Tibial artery (tissue), 4 donors: Measurements from ENCODE around the gene MTNR1B.

Experiments
- DNase-seq, 2 donors: peaks; one replicate each; pipeline ENCODE4 v3.0.0-alpha.2; 2019
- H3K27ac ChIP-seq, 2 donors: fragments of 200-600 bp; sonication (generic) in 1 of 2; 1 replicate in 1 of 2; 2 replicates in 1 of 2; pipeline ENCODE4 v1.5.1; 2018 to 2019; ENCODE audit warnings: mild to moderate bottlenecking in 1 of 2
- H3K27me3 ChIP-seq, 2 donors: fragments of 200-600 bp; sonication (generic) in 1 of 2; one replicate each; pipeline versions ENCODE4 v1.5.1 to v1.6.0; 2016 to 2019
- H3K36me3 ChIP-seq, 3 donors: fragments of 200-600 bp; sonication (generic) in 2 of 3; one replicate each; pipeline ENCODE4 v1.5.1; 2016 to 2019; ENCODE audit warnings: mild to moderate bottlenecking in 2 of 3
- H3K4me1 ChIP-seq, 4 donors: fragments of 200-600 bp; sonication (generic) in 2 of 4; 1 replicate in 3 of 4; 2 replicates in 1 of 4; pipeline ENCODE4 v1.5.1; 2016 to 2019
- H3K4me3 ChIP-seq, 2 donors: fragments of 200-600 bp; sonication (generic) in 1 of 2; 1 replicate in 1 of 2; 2 replicates in 1 of 2; pipeline ENCODE4 v1.5.1; 2018 to 2019; ENCODE audit warnings: mild to moderate bottlenecking in 2 of 2
- H3K9me3 ChIP-seq, 3 donors: fragments of 200-600 bp; sonication (generic) in 1 of 3; one replicate each; pipeline ENCODE4 v1.5.1; 2016 to 2019
- intact Hi-C: fragments of 100-400 bp; cut with DNase I; formaldehyde crosslinking; loops from one replicate; pipeline ENCODE4 v1.15.0; 2023; ENCODE audit warnings: low total_unique reads
- TF ChIP-seq, protein P1 (sequence below), 2 experiments: fragments of 200-600 bp in 1 of 2; fragments of 450-650 bp in 1 of 2; IDR thresholded peaks; one replicate each; pipeline ENCODE4 v1.5.1; 2017 to 2019; ENCODE audit warnings: antibody characterized with exemption in 2 of 2, mild to moderate bottlenecking in 1 of 2, moderate library complexity in 1 of 2

Gene MTNR1B

DNA sequence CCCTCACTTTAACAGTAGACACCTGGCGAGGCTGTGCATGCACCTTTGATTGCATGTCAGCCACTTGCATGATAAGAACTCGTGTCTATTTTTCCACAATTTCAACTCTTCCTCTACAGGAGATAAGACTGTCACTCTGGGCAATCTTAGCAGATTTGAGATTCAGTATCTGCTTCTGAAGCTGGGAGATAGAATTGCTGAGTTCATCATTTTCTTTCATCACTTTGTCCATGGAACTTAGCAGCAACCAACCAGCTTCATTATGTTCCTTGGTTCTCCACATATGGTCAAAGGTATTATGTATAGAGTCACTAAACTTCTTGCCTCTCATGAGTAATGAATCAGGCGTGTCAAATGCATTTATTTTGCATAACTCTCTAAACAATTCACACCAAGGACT, 17.1 kb downstream of the MTNR1B start:
- Histone ChIP-seq H3K27ac (no peak overlapping the region), H3K4me3 (no peak overlapping the region), H3K4me1 (no peaks in the 10 kb centered on the region), H3K9me3 (peaks cover 0 to 13% (median 0%) of the 10 kb centered on the region in 3 donors), H3K27me3 (no peaks in the 10 kb centered on the region), H3K36me3 (no peaks in the 10 kb centered on the region)
- intact Hi-C loops: no loop called here
- TF ChIP-seq, protein P1, sequence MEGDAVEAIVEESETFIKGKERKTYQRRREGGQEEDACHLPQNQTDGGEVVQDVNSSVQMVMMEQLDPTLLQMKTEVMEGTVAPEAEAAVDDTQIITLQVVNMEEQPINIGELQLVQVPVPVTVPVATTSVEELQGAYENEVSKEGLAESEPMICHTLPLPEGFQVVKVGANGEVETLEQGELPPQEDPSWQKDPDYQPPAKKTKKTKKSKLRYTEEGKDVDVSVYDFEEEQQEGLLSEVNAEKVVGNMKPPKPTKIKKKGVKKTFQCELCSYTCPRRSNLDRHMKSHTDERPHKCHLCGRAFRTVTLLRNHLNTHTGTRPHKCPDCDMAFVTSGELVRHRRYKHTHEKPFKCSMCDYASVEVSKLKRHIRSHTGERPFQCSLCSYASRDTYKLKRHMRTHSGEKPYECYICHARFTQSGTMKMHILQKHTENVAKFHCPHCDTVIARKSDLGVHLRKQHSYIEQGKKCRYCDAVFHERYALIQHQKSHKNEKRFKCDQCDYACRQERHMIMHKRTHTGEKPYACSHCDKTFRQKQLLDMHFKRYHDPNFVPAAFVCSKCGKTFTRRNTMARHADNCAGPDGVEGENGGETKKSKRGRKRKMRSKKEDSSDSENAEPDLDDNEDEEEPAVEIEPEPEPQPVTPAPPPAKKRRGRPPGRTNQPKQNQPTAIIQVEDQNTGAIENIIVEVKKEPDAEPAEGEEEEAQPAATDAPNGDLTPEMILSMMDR (IDR thresholded peaks at IDR 0.05): no peak
- no peak for DNase-seq

DNA sequence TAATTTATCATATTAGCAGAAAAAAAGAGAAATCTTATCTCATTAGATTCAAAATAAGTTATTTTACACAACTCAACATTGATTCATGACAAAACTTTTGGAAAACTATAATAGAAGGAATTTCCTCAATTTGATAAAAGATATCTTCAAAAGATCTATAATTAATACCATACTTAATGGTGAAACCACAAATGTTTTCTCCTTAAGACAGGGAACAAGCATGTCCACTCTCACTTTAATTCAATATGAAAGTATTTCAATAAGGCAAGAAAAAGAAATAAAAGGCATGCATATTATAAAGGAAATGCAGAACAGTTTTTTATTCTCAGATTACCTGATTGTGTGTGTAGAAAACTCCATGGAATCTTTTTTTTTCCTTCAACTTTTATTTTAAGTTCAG, 23.6 kb downstream of the MTNR1B start:
- Histone ChIP-seq H3K27ac (no peak overlapping the region), H3K4me3 (no peak overlapping the region), H3K9me3 (peaks cover 0 to 14% (median 0%) of the 10 kb centered on the region in 3 donors), H3K36me3 (no peaks in the 10 kb centered on the region), H3K4me1 (no peaks in the 10 kb centered on the region), H3K27me3 (no peaks in the 10 kb centered on the region)
- no peak for DNase-seq
- TF ChIP-seq, protein P1 (IDR thresholded peaks at IDR 0.05): no peak
- intact Hi-C loops: no loop called here

DNA sequence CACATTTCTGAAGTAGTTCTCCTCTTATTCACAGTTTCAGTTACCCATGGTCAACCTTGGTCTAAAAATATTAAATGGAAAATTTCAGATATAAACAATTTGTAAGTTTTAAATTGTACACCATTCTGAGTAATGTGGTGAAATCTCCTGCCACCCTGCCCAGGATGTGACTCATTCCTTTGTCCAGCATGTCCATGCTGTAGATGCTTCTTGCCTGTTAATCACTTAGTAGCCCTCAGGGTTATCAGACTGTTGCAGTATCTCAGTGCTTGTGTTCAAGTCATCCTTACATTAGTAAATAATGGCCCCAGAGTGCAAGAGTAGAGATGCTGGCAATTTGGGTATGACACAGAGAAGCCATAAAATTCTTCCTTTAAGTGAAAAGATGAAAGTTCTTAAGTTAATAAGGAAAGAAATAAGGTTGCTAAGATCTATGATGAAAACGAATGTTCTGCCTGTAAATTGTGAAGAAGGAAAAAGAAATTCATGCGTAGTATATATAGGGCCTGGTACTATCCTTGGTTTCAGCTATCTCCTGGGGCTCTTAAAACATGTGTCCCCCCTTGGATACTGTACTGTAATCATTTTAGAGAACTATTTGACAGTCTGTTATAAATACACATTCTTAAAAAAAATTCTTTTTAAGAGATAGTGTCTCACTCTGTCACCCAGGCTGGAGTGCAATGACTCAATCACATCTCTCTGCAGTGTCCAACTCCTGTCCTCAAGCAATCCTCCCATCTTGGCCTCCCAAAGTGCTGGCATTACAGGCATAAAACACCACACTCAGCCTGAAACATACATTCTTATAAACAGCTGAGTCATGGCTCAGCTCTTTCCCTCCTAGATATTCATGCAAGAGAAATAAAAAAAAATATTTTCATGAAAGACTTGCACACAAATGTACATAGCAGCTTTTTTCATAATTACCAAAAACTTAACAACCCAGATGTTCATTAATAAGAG, 31.3 kb downstream of the MTNR1B start:
- Histone ChIP-seq H3K4me1 (no peaks in the 10 kb centered on the region), H3K36me3 (no peaks in the 10 kb centered on the region), H3K27ac (no peak overlapping the region), H3K9me3 (peaks cover 0 to 6% (median 0%) of the 10 kb centered on the region in 3 donors), H3K27me3 (no peaks in the 10 kb centered on the region), H3K4me3 (no peak overlapping the region)
- TF ChIP-seq, protein P1 (IDR thresholded peaks at IDR 0.05): no peak
- no peak for DNase-seq
- intact Hi-C loops: no loop called here

DNA sequence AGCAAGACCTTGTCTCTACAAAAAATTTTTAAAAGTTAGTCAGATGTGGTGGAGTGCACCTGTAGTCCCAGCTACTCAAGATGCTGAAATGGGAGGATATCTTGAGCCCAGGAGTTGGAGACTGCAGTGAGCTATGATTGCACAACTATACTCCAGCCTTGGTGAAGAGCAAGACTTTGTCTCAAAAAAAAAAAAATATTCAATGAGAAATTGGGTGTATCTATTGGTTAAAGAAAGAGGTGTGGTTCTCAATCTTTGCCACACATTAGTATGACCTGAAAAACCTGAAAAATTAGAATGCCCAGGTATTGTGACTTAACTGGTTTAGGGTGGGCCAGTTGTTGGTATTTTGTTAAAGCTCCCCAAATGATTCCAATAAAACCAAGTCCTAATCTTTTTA, 32.4 kb downstream of the MTNR1B start:
- H3K4me3 ChIP-seq: no peak overlapping the region
- no peaks in the 10 kb centered on the region for H3K4me1 ChIP-seq
- H3K36me3 ChIP-seq: no peaks in the 10 kb centered on the region
- TF ChIP-seq, protein P1 (IDR thresholded peaks at IDR 0.05): no peak
- H3K27ac ChIP-seq: no peak overlapping the region
- intact Hi-C loops: no loop called here
- no peak for DNase-seq
- H3K27me3 ChIP-seq: no peaks in the 10 kb centered on the region
- H3K9me3 ChIP-seq: peaks cover 0 to 6% (median 0%) of the 10 kb centered on the region in 3 donors

DNA sequence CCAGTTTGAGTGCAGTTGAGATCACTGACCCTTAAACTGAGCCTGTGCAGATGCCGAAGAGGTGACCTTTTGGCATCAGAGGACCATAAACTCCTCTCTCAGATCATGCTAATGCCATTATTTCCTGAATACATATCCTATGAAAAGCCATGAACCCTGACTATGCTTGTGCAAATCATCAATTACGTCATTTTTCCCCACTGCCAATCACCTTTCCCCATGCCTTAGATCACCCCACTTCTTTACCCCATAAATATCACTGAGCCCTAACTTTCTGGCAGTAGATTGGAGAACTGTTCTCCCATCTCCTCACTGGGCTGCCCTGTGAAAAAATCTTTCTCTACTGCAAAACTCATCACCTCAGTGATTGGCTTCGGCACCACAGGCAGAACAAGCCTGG, 32.9 kb downstream of the MTNR1B start:
- no peaks in the 10 kb centered on the region for H3K4me1 ChIP-seq
- TF ChIP-seq, protein P1 (IDR thresholded peaks at IDR 0.05): no peak
- H3K4me3 ChIP-seq: no peak overlapping the region
- peaks cover 0 to 6% (median 0%) of the 10 kb centered on the region in 3 donors for H3K9me3 ChIP-seq
- no peak for DNase-seq
- H3K27ac ChIP-seq: no peak overlapping the region
- H3K27me3 ChIP-seq: no peaks in the 10 kb centered on the region
- intact Hi-C loops: no loop called here
- no peaks in the 10 kb centered on the region for H3K36me3 ChIP-seq
